SIG-M5 treated with dmso at 0.1 percent for 504 hours (cell line): ENCODE results near the gene CSNK1D.

Source experiments
- DNase-seq: peaks from one replicate; lab custom pipeline; 2025; ENCODE audit not compliant: unreplicated experiment; lab: John Stamatoyannopoulos, UW

The CSNK1D gene

DNA sequence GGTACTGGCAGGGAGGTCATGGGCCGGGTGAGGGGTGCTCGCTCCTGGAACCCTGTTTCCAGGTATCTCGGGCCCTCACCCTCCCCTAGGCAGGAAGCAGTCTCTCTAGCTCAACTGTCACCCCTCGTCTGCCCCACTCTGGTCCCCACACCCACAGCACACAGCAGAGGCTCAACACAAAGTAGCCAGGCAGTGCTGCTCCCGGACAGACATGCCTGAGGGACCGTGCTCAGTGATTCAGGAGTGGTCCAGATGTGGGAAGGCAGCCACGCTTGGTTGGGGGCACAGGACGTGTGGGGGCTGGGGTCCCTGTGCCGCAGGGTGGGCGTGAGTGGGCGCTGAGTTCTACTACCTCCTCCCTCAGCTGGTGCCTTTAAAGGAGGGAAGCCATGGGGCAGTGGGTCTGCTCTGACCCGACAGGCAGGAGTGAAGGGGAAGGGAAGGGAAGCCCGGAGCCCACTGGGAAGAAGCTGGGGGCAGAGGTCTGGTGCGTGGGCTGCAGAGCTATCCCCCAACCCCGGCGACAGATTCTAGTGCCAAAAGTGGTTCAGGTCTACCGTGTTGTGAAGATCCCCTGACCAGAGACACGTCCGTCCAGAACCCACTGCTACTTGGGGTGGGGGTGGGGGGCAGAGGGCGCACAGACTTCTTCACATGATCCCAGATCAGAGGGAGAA is 32.9 kb downstream of the CSNK1D start:
- DNase-seq = no peak

DNA sequence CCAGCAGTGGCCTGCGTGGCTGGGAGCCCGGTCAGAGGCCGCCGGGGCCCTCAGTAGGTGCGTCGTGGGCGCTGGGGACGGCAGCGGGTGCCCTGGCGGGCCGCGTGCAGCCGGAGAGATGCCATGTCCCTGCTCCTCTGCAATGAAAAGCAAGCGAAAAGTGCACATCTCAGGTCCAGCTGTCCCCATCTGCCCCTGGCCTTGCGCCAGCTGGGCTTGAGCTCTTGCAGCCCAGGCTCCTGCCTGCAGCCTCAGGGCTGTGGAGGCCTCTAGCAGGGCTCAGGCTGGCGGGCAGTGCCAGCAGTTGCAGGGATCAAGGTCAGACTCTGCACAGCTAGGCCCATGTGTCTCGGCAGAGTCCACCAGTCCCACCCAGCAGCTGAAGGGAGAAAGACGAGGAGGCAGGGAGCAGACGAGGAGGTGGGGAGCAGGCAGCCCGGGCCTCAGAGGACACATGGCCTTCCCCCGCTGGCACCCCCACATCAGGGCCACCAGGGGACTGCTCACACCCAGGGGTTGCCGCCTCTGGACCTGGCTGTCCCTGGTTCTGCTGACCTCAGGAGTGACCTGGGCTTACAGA is 33.5 kb downstream of the CSNK1D start:
- DNase-seq = no peak

DNA sequence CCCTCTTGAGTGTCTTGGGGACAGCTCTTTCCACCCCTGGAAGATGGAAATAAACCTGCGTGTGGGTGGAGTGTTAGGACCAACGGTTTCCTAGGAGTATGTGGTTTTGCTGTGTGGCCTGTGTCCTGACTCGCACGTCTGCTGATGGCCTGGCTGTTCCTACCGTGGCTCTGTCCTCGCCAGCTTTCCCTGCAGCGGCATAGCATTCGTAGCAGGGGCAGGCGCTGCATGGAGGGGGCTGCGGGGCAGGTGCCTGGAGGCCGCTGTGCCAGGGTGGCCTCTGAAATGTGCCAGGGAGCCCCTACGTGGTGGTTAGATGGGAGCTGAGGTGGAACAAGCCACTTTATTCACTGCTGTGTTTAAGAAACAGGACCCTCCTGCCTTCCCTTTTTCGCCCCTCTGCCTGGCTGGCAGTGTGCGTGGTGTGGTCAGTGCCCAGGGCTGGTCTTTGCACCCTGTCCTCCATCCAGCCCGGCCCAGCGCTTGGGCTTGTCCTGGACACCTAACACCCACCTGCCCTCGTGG is 34.0 kb downstream of the CSNK1D start:
- DNase-seq = no peak

DNA sequence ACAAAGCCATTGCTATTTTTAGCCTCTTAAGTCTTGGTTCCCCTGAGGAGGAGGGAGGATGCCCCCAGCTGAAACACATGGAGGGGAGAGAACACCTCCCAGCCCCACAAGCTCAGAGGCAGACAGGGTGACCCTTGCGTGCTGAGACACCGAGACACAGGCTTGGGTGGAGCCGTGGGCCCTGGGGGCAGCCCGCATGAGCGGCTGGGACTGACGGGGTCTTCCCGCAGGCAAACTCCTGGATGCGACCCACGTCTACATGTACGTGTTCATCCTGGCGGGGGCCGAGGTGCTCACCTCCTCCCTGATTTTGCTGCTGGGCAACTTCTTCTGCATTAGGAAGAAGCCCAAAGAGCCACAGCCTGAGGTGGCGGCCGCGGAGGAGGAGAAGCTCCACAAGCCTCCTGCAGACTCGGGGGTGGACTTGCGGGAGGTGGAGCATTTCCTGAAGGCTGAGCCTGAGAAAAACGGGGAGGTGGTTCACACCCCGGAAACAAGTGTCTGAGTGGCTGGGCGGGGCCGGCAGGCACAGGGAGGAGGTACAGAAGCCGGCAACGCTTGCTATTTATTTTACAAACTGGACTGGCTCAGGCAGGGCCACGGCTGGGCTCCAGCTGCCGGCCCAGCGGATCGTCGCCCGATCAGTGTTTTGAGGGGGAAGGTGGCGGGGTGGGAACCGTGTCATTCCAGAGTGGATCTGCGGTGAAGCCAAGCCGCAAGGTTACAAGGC is 34.9 kb downstream of the CSNK1D start:
- peak; percentile 87 for DNase-seq

DNA sequence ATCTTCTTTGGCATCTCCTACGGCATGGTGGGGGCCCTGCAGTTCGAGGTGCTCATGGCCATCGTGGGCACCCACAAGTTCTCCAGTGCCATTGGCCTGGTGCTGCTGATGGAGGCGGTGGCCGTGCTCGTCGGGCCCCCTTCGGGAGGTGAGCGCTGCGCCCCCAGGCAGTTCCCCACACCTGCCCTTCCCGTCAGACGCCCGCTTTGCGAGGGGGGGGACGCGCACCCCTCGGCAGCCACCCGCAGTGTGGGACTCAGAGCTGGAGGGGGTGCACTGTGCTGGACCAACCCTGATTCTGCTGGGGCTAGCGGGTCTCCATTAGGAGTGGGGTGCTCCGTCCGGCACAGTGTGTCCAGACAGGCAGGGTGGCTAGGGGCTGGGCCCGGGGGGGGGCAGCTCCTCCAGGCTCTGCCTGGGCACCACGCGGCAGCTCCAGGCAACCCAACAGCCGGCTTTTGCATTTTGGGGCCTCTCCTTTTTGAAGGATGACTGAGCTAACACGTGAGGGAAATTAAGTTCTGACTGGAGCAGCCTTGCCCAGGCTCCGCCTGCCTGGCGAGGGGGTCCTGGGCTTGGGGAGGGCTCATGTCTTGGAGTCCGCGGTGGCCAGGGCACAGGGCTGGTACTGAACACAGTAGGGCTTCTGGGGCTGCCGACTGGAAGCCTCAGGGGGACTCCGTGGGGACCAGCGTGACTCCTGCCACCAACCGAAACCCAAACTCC is 35.6 kb downstream of the CSNK1D start:
- no peak for DNase-seq

DNA sequence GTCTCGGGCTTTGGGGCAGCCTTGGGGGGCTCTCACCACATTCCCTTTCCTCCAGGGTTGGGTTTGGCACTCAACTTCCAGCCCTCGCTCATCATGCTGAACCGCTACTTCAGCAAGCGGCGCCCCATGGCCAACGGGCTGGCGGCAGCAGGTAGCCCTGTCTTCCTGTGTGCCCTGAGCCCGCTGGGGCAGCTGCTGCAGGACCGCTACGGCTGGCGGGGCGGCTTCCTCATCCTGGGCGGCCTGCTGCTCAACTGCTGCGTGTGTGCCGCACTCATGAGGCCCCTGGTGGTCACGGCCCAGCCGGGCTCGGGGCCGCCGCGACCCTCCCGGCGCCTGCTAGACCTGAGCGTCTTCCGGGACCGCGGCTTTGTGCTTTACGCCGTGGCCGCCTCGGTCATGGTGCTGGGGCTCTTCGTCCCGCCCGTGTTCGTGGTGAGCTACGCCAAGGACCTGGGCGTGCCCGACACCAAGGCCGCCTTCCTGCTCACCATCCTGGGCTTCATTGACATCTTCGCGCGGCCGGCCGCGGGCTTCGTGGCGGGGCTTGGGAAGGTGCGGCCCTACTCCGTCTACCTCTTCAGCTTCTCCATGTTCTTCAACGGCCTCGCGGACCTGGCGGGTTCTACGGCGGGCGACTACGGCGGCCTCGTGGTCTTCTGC is 36.3 kb downstream of the CSNK1D start:
- no peak for DNase-seq

DNA sequence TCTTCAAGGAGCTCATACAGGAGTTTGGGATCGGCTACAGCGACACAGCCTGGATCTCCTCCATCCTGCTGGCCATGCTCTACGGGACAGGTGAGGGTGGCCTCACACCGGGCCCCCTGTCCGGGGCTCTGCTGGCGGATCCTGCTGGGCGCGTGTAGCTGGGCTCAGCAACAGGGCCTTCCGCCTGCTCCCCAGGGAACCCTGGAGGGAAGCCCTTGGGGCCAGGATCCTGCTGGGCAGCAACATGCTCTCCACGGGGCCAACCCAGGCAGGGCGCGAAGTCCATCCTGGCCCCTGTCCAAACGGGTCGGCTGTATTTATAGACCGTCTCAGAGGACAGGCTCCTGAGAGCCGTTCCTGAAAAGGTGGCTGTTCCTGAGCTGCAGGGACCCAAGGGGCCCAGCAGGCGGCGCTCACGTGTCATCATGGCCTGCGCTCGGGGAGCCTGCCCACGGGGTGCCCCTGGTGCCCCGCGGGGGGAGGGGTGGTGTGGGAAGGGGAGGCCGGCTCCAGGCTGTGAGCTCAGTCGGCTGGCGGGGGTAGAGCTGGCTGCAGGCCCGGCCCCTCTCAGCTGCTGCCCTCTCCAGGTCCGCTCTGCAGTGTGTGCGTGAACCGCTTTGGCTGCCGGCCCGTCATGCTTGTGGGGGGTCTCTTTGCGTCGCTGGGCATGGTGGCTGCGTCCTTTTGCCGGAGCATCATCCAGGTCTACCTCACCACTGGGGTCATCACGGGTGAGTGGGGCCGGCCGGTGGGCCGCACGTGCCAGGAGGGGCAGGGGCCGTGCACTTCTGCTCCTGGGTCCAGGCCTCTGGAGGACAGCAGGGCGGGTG is 37.1 kb downstream of the CSNK1D start:
- DNase-seq = peak; percentile 49

DNA sequence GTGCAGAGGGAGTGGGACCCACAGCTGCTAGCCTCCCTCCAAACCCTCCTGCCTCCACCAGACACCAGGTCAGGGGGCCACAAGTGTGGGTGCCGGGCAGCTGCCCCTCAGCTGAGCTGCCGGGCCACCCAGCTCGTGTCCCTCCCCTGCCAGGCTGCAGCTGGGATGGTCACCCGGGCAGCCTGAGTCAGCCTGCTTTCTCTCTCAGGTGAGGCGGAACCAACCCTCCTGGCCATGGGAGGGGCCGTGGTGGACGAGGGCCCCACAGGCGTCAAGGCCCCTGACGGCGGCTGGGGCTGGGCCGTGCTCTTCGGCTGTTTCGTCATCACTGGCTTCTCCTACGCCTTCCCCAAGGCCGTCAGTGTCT is 37.7 kb downstream of the CSNK1D start:
- DNase-seq = no peak

DNA sequence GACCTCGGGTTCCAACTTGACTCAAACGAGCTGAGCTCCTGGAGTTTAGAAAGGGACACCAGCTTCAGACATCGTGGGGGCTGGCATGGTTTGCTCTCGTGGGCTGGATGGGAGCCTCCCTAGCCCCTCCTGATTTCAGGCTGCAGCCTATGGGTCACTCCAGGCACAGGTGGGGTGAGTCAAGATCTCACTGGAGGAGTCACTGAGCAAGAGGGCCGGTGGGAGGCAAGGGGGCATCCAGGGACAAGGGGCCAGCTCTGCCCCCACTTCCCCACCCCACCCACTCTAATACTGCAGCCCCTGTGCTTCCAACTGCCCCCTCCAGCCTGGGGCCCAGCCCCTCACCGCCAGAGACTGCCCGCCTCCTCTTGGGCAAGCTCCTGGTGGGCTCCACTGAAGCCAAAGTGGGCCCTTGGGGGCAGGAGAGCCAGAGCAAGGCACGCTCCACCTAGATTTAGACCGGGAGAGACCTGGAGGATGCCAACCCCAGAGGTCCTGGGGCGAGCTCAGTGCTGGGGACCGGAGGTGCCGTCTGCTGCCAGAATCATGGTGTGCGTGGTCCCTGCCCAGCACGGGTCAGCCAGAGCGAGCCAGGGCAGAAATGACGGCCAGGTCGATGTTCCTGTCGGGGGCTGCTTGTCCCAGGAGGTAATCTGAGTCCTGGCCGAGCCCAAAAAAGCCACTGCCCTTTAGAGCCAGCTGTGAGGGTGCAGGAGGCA is 38.3 kb downstream of the CSNK1D start:
- no peak for DNase-seq

DNA sequence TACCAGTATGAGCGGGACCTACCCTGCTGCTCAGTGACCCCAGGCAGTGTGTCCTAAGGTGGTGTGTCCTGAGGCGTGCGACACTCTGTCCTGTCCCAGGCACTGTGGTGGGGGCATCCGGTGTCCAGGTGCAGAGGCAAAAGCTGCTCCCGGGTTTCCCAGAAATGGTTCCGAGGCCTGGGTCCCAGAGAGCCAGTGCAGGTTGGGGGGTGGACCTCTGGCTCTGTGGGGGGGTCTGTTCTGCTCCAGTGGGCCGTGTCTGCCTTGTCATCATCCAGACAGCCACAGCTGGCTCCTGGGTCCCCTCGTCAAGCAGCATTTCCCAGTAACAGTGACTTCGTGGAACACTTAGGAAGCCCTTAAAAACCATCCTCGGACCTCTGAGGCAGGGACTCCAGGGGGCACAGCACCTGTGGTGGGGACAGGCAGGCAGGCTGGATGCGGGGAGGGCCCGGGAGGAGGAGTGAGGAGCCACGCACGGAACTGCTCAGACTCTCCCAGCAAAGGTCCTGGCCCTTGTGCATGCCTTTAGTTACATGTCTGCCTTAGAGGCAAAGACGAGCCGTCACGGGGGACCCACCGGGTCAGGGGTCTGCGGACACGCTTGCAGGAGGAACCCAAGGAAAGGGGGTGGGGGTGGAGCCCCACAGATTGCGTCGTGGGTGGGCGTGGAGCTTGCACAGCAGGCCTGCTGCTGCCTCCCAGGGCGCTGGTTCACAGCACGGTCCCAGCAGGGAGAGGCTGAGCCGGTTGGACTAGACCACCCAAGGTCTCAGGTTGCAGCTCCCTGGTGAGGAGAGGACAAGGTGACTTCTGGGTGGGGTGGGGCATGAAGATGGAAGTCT is 39.1 kb downstream of the CSNK1D start:
- peak; percentile 42 for DNase-seq

DNA sequence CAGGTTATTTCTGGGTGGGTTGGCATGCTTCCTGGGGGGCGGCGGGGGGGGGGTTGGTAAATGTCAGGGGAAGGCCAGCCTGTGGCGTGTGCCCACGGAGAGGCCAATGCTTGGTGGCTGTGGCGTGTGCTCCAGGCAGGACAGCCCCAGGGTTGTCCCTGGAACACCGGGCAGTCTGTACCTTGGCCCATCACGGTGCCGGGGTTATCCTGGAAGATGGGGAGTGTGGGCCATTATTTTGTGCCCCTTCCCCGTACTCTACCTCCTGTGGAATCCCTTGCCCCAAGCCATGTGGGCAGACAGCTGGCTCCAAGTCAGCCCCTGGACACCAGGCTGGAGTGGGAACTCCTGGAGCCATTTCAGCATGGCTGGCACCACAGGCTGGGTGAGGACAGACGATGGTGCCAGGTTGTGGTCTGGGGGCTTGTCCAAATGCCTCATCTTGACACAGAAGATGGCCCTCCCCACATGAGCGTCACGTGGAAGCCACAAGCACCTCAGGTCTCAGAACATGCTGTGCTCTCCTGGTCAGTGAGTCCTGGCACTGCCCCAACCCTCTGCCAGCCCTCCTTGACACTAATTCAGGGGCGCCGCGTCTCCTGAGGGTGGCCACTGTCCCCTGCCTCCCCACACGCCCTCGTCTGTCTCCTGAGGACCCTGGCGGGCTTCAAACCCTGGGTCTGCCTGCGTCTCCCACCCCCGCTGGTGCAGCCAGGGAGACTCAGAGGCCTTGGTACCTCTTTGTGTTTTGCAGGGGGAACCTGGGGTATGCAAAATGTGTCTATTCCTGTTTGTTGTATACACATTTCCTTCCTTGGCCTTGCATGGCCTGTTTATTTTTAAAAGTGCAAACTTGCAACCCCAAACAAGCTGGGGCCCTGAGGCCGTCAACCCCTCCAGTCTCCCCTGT is 40.4 kb downstream of the CSNK1D start:
- no peak for DNase-seq

DNA sequence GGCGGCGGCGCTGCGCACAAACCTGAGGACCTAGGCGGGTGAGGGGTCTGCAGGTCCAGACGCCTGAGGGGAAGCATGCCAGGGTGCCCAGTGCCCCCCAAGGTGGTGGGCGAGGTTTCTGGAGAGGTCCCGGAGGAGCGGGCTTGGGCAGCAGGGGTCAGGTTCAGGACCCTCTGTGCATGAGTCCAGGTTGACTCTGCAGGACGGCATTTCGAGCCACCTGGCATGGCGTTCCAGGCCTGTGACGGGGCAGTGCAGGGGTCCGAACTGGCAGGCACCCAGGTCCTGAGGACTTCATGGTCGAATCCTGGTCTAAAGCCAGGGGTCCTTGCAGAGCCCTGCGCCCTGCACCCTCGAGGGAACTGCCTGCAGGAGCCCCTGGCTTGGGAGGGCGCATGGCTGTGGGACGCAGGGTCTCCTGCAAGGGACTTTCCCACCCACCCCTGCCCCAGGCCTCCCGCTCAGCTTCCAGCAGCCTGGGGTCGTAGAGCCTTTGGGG is 41.1 kb downstream of the CSNK1D start:
- DNase-seq = no peak

DNA sequence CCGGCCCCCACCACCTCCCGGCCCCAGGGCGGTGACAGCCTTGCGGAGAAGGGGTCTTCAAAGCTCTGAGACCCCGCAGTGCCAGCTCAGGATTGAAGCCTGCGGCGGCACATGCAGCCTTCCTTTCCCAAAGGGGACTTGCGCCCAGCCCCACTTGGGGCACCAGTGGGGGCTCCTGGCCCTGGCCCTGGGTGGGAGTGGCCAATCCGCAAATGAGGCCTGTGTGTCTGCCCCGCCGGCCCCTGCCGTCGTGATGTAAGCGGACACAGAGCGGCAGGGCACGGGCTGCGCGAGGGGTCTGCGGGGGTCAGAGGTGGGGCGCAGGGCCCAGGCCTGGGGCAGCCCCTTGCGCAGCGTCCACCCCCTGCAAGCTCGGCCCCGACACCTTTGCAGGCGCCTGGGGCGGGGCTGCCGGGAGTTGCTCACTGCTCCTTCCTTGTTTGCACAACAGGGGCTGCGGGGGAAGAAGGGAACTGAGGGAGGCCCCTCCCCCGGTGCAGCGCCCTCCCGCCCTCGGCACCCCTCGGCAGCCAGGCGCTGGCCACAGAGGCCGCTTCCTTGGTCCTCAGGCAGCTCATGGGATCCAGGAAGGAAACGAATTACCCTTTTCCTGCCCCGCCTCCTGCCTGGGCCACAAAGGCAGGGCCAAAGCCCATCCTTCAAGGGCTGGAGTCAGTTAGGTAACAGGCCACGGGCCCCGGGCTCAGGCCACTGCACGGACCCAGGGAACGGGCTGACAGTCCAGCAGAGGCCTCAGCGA is 41.8 kb downstream of the CSNK1D start:
- DNase-seq = peak; percentile 92

DNA sequence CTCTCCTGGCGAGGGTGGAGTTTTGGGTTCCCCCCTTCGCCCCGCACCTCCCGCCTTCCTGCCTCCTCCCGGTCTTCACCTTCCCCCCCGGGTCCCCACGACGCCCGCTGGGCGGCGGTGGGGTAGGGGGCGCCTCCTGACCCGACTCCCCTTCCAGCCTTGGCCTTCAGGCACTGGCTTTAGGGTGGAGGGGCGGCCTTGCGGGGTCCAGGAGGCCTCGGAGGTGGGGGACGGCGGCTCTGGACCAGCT is 42.3 kb downstream of the CSNK1D start:
- DNase-seq = no peak

DNA sequence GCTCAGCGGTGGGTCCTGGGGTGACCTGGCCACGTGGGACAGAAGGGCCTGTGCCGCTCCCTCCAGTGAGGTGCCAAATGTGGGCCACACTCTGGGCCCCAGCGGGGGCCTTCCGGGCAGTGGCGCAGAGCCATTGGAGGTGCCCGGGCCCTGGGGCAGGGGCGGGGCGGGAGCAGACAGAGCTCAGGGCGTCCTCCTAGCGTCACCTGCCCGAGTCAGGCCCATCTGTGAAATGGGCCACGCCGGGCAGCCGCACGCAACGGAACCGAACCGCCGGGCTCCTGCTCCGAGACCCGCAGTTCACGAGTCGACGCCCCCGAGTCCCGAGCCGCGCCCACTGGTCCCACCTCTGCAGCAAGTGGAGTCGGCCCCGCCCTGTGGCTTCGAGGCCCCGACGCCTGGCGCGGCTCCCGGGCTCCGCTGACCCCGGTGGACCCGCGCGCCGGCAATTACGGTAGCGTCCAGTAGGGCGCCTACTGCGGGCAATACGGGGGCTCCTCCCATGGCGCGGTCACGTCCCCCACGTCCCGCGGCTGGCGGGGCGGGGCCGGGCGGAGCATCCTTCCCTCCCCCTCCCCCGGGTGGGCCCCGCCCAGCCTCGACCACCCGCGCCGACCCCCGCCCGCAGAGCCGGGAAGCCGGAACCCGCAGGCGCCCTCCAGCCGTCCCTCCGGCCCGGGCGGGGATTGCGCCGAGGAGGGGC is 42.7 kb downstream of the CSNK1D start:
- DNase-seq = peak; percentile 90
